ENCODE data around the gene MAGI3.

Gene MAGI3

DNA sequence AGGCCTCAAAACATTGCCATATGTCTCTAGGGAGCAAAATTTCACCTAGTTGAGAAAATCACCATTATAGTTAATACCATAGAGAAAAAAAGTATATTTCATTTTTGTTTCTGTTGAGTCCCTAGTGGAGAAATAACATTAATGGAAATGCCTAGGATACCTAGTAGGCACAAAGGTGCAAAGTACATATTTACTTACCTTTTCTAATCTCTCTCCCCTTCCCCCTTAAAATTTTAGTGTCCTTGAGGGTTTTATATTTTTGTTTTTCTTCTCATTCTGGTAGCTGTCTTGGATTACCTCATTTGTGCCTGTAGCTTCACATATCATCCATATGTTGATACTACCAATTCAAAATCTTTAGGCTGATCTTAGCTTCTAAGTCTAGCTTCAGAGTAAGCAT, 127.0 kb downstream of the MAGI3 start:
- no peak overlapping the region for H3K4me2 ChIP-seq (ENCODE audit: low read length)
- H3K9ac ChIP-seq (ENCODE audit: low read length) = no peak overlapping the region
- H3K36me3 ChIP-seq (ENCODE audit: insufficient read depth, low read length) = no peaks in the 10 kb centered on the region
- no peak overlapping the region for H2AFZ ChIP-seq (ENCODE audit: low read length)
- H3K27ac ChIP-seq (ENCODE audit: low read depth, low read length, poor library complexity, severe bottlenecking) = no peak overlapping the region
- no peaks in the 10 kb centered on the region for H3K27me3 ChIP-seq (ENCODE audit: insufficient read depth, low read length)
- no peaks in the 10 kb centered on the region for H4K20me1 ChIP-seq (ENCODE audit: insufficient read depth, low read length)
- H3K9me3 ChIP-seq (ENCODE audit: low read length) = no peaks in the 10 kb centered on the region
- H3K4me3 ChIP-seq (ENCODE audit: low read depth, low read length, poor library complexity, severe bottlenecking) = no peak overlapping the region
- no peaks in the 10 kb centered on the region for H3K4me1 ChIP-seq (ENCODE audit: insufficient read depth, low read length, severe bottlenecking)
- no peaks in the 10 kb centered on the region for H3K79me2 ChIP-seq (ENCODE audit: insufficient read depth, low read length)
- TF ChIP-seq EZH2 (IDR thresholded peaks at IDR 0.05; ENCODE audit: borderline replicate concordance, low read length) = no peak
- TF ChIP-seq, protein P1, sequence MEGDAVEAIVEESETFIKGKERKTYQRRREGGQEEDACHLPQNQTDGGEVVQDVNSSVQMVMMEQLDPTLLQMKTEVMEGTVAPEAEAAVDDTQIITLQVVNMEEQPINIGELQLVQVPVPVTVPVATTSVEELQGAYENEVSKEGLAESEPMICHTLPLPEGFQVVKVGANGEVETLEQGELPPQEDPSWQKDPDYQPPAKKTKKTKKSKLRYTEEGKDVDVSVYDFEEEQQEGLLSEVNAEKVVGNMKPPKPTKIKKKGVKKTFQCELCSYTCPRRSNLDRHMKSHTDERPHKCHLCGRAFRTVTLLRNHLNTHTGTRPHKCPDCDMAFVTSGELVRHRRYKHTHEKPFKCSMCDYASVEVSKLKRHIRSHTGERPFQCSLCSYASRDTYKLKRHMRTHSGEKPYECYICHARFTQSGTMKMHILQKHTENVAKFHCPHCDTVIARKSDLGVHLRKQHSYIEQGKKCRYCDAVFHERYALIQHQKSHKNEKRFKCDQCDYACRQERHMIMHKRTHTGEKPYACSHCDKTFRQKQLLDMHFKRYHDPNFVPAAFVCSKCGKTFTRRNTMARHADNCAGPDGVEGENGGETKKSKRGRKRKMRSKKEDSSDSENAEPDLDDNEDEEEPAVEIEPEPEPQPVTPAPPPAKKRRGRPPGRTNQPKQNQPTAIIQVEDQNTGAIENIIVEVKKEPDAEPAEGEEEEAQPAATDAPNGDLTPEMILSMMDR (IDR thresholded peaks at IDR 0.05; ENCODE audit: low read length) = no peak
- H3K9me2 ChIP-seq (ENCODE audit: low read depth, low read length) = no peaks in the 10 kb centered on the region
- H3F3A ChIP-seq (ENCODE audit: insufficient read depth, low read length) = no peaks in the 10 kb centered on the region

DNA sequence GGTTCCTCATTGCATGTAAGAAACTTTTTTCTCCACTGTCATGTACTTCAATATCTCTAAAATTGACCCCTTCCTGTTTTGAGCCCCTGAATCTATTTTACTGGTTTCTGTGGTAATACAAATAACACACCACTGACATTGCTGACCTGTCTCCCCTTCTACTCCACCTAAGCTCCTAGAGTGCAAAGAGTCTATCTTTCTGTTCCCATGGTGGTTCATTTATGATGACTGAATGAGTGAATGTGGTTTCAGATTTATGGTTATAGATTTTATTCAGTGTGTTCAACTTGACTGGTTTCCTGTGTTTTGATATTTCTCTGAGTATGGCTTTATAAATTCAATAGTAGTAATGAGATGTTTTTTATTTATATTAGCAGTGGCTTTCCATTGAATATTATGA, 127.7 kb downstream of the MAGI3 start:
- no peaks in the 10 kb centered on the region for H3K27me3 ChIP-seq (ENCODE audit: insufficient read depth, low read length)
- no peak overlapping the region for H2AFZ ChIP-seq (ENCODE audit: low read length)
- no peaks in the 10 kb centered on the region for H3K9me2 ChIP-seq (ENCODE audit: low read depth, low read length)
- H3K9me3 ChIP-seq (ENCODE audit: low read length) = no peaks in the 10 kb centered on the region
- H3F3A ChIP-seq (ENCODE audit: insufficient read depth, low read length) = no peaks in the 10 kb centered on the region
- H3K4me2 ChIP-seq (ENCODE audit: low read length) = no peak overlapping the region
- no peak overlapping the region for H3K9ac ChIP-seq (ENCODE audit: low read length)
- no peak overlapping the region for H3K4me3 ChIP-seq (ENCODE audit: low read depth, low read length, poor library complexity, severe bottlenecking)
- H3K79me2 ChIP-seq (ENCODE audit: insufficient read depth, low read length) = no peaks in the 10 kb centered on the region
- TF ChIP-seq EZH2 (IDR thresholded peaks at IDR 0.05; ENCODE audit: borderline replicate concordance, low read length) = no peak
- TF ChIP-seq, protein P1 (IDR thresholded peaks at IDR 0.05; ENCODE audit: low read length) = no peak
- H4K20me1 ChIP-seq (ENCODE audit: insufficient read depth, low read length) = no peaks in the 10 kb centered on the region
- H3K4me1 ChIP-seq (ENCODE audit: insufficient read depth, low read length, severe bottlenecking) = no peaks in the 10 kb centered on the region
- no peaks in the 10 kb centered on the region for H3K36me3 ChIP-seq (ENCODE audit: insufficient read depth, low read length)
- H3K27ac ChIP-seq (ENCODE audit: low read depth, low read length, poor library complexity, severe bottlenecking) = no peak overlapping the region

DNA sequence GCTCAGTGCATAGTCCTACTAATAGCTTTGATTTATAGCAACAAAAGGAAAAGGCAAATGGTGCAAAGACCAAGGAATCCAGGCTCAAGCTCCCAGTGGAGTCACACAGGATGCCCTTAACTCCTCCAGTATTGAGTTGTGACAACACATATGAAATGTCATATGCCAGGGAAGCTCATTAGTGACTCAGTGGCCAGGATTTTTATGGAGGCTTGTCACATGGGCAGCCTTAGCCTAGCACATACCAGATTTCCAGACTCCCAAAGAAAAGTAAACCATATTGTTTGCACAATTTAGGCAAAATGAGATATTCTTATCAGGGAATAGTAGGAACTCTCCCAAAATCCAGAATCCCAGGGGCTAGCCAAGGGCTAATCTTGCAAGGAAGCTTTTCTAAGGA, 129.2 kb downstream of the MAGI3 start:
- no peaks in the 10 kb centered on the region for H3K79me2 ChIP-seq (ENCODE audit: insufficient read depth, low read length)
- H3K27me3 ChIP-seq (ENCODE audit: insufficient read depth, low read length) = no peaks in the 10 kb centered on the region
- no peak overlapping the region for H2AFZ ChIP-seq (ENCODE audit: low read length)
- no peak overlapping the region for H3K4me3 ChIP-seq (ENCODE audit: low read depth, low read length, poor library complexity, severe bottlenecking)
- H3K9me2 ChIP-seq (ENCODE audit: low read depth, low read length) = no peaks in the 10 kb centered on the region
- no peak overlapping the region for H3K4me2 ChIP-seq (ENCODE audit: low read length)
- no peaks in the 10 kb centered on the region for H4K20me1 ChIP-seq (ENCODE audit: insufficient read depth, low read length)
- H3K9me3 ChIP-seq (ENCODE audit: low read length) = no peaks in the 10 kb centered on the region
- H3K4me1 ChIP-seq (ENCODE audit: insufficient read depth, low read length, severe bottlenecking) = no peaks in the 10 kb centered on the region
- H3K36me3 ChIP-seq (ENCODE audit: insufficient read depth, low read length) = no peaks in the 10 kb centered on the region
- TF ChIP-seq EZH2 (IDR thresholded peaks at IDR 0.05; ENCODE audit: borderline replicate concordance, low read length) = no peak
- TF ChIP-seq, protein P1 (IDR thresholded peaks at IDR 0.05; ENCODE audit: low read length) = no peak
- H3F3A ChIP-seq (ENCODE audit: insufficient read depth, low read length) = no peaks in the 10 kb centered on the region
- no peak overlapping the region for H3K27ac ChIP-seq (ENCODE audit: low read depth, low read length, poor library complexity, severe bottlenecking)
- no peak overlapping the region for H3K9ac ChIP-seq (ENCODE audit: low read length)

Measured in OCI-LY1 (cell line).